SH-SY5Y (cell line): ENCODE results near the gene SUMO3.

Experiments used
- GATA2 ChIP-seq: IDR thresholded peaks from 2 replicates; pipeline ENCODE4 v1.6.1; 2011; ENCODE audit warnings: mild to moderate bottlenecking, low read depth, low read length
- GATA3 ChIP-seq: IDR thresholded peaks from 2 replicates; pipeline ENCODE4 v1.6.1; 2011; ENCODE audit warnings: low read depth, mild to moderate bottlenecking, low read length, moderate library complexity

DNA sequence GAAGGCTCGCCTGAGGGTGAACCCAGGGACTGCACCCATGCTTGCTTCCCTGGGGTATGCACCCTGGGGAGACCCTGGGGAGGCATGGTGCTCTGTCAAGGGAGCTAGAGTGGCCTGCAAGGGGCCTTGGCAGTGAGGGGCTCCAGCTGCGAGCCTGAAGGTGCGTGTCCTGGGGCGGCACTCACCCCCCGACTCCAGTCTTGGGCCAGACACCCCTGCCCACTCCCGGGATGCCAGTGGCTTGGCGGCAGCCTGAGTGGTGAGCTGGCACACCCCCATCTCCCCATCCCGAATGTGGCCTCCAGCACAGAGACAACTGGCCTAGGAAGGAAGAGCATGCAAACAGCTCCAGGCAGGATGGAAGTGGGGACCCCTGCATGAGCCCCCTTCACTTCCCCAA, 2.6 kb downstream of the SUMO3 start:
- TF ChIP-seq GATA3: no peak
- no peak for TF ChIP-seq GATA2
